Measurements from ENCODE around the gene NEU2.

DNA sequence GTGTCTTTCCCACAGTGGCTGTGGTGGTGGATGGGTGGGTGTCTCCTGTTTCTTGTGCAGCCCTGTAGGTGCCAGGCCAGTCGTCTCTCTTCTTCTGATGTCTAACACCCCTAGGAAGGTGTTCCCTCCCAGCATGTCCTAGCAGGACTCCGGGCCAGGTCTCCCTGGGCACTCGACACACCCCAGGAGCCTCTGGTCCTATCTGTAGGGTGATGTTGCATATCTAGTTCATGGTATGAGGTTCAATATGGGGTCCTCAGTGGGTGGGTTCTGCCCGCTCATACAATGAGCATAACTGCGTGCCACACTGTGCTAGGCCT, 33.8 kb upstream of the NEU2 start:
- TF ChIP-seq POLR2A (IDR thresholded peaks at IDR 0.05): no peak
- no peak for TF ChIP-seq CTCF (IDR thresholded peaks at IDR 0.05)
